K562 (cell line): ENCODE data around the gene FAF2. TPM values are rescaled to one million over a fixed set of nuclear protein-coding genes. Genes with fewer than 3 reads are reported as not detected.

Experiments
- CCNT2 ChIP-seq: IDR thresholded peaks from 2 replicates; pipeline ENCODE4 v1.6.1; 2011; ENCODE audit warnings: borderline replicate concordance, low read depth, mild to moderate bottlenecking, moderate library complexity, mixed read lengths, low read length; ENCODE audit not compliant: insufficient read length; ENCODE audit errors: extremely low read depth
- CEBPG ChIP-seq, 3 experiments: fragments of 200-800 bp in 1 of 3; sonication (Bioruptor generic) in 1 of 3; sonication (generic) in 1 of 3; formaldehyde crosslinking in 1 of 3; IDR thresholded peaks in 2 of 3; conservative IDR thresholded peaks in 1 of 3; 2 replicates each; pipeline versions ENCODE4 v1.6.1 to v1.8.0; 2016 to 2022; ENCODE audit warnings: missing compliant biosample characterization in 2 of 3, missing genetic modification characterization in 2 of 3, mild to moderate bottlenecking in 1 of 3, missing genetic modification reagents in 1 of 3
- GATAD2B ChIP-seq: fragments of 450-650 bp; IDR thresholded peaks from 2 replicates; pipeline ENCODE4 v1.6.1; 2017; ENCODE audit warnings: mild to moderate bottlenecking, borderline replicate concordance
- L3MBTL2 ChIP-seq: fragments of 450-650 bp; IDR thresholded peaks from 2 replicates; pipeline ENCODE4 v1.6.1; 2016; ENCODE audit warnings: mild to moderate bottlenecking, moderate library complexity
- MTA3 ChIP-seq: fragments of 450-650 bp; formaldehyde crosslinking; IDR thresholded peaks from 2 replicates; pipeline ENCODE4 v1.6.1; 2017; ENCODE audit warnings: mild to moderate bottlenecking, borderline replicate concordance
- NONO ChIP-seq, 2 experiments: fragments of 200-400 bp in 1 of 2; fragments of 450-650 bp in 1 of 2; formaldehyde crosslinking in 1 of 2; IDR thresholded peaks; 2 replicates each; pipeline ENCODE4 v1.6.1; 2017; ENCODE audit warnings: low read depth in 2 of 2, mild to moderate bottlenecking in 2 of 2, moderate library complexity in 2 of 2, low read length in 1 of 2
- POLR2A ChIP-seq: fragments of 450-650 bp; conservative IDR thresholded peaks from 2 replicates; pipeline ENCODE4 v1.6.1; 2016
- RAD21 ChIP-seq, 2 experiments: fragments of 250-450 bp in 1 of 2; fragments of 450-650 bp in 1 of 2; sonication (Bioruptor Pico) in 1 of 2; formaldehyde crosslinking in 1 of 2; IDR thresholded peaks in 1 of 2; conservative IDR thresholded peaks in 1 of 2; 2 replicates each; pipeline versions ENCODE4 v1.4.0 to v1.8.0; 2020 to 2022; ENCODE audit warnings: mild to moderate bottlenecking in 2 of 2, moderate library complexity in 1 of 2
- RBM14 ChIP-seq: fragments of 200-400 bp; formaldehyde crosslinking; IDR thresholded peaks from 2 replicates; pipeline ENCODE4 v1.6.1; 2018; ENCODE audit warnings: low read depth, mild to moderate bottlenecking, low read length, moderate library complexity, borderline replicate concordance; ENCODE audit not compliant: insufficient read depth
- SMARCB1 ChIP-seq: IDR thresholded peaks from 2 replicates; pipeline ENCODE4 v1.6.1; 2011; ENCODE audit warnings: improper control_type of control experiment, low read depth; ENCODE audit not compliant: insufficient read length
- SUPT5H ChIP-seq: fragments of 450-650 bp; IDR thresholded peaks from 2 replicates; pipeline ENCODE4 v1.6.1; 2016
- THAP12 ChIP-seq: fragments of 250-450 bp; sonication (Bioruptor Pico); IDR thresholded peaks from 2 replicates; pipeline ENCODE4 v1.9.0; 2021; ENCODE audit warnings: mild to moderate bottlenecking, inconsistent platforms
- ZFP1 ChIP-seq: fragments of 450-650 bp; formaldehyde crosslinking; IDR thresholded peaks from 2 replicates; pipeline ENCODE4 v1.4.0; 2020; ENCODE audit warnings: mild to moderate bottlenecking, mixed read lengths
- ZNF280B ChIP-seq: fragments of 250-450 bp; sonication (Bioruptor Pico); IDR thresholded peaks from 2 replicates; pipeline ENCODE4 v1.5.1; 2021; ENCODE audit warnings: mild to moderate bottlenecking
- polyA plus RNA-seq, 8 experiments: library from polyadenylated mRNA; depleted of rRNA in 4 of 8; stranded (reverse) in 5 of 8; unstranded in 3 of 8; fragments of >200 nt; fragmentation: Nextera tagmentation in 2 of 8; fragmentation: Illumina TruSeq in 1 of 8; extraction: Ambion mirVana in 2 of 8; extraction: Trizol in 1 of 8; gene quantifications; 2 replicates each; pipeline versions ENCODE4 v1.2.1 to v1.2.3, GENCODE V29; 2011 to 2014; ENCODE audit warnings: inconsistent platforms in 1 of 8, missing spikeins in 1 of 8
- total RNA-seq, 7 experiments: library from RNA; depleted of rRNA in 6 of 7; stranded (reverse); fragments of >200 nt in 6 of 7; fragmentation: Illumina TruSeq in 2 of 7; extraction: Trizol in 2 of 7; gene quantifications; 2 replicates each; pipeline versions ENCODE4 v1.2.1 to v1.2.3, GENCODE V29; 2011 to 2021; ENCODE audit warnings: low replicate concordance in 1 of 7
- TF ChIP-seq, protein P1 (sequence below): sonication (generic); formaldehyde crosslinking; IDR thresholded peaks from 2 replicates; pipeline ENCODE4 v1.8.0; 2022; ENCODE audit warnings: missing genetic modification reagents, mild to moderate bottlenecking, borderline replicate concordance
- TF ChIP-seq, protein P2 (sequence below), 2 experiments: IDR thresholded peaks; 2 replicates each; pipeline ENCODE4 v1.6.1; 2011; ENCODE audit warnings: borderline replicate concordance in 1 of 2, control low read depth in 1 of 2, low read depth in 1 of 2, low read length in 1 of 2, mild to moderate bottlenecking in 1 of 2, mixed read lengths in 1 of 2, moderate library complexity in 1 of 2; ENCODE audit not compliant: insufficient read depth in 1 of 2, insufficient read length in 1 of 2, poor library complexity in 1 of 2, severe bottlenecking in 1 of 2; ENCODE audit errors: extremely low read depth in 1 of 2

FAF2 gene
- total and polyA plus RNA-seq, 9 of the 15 experiments (the other 6 are each of a cell fraction or from before 2014, with no cell fraction given), result 25.0 to 44.6 (median 36.1) TPM

- TF ChIP-seq ZNF280B (CRISPR knock-in tag) (no peak), ZFP1 (no peak), GATAD2B (0 out of 2 replicates have a peak, but pooled peaks have one; percentile 81), RBM14 (0 out of 2 replicates have a peak, but pooled peaks have one; percentile 30), SMARCB1 (no peak), SUPT5H (peak; percentile 63; the same call in 1 of the 2 replicates), RAD21 (CRISPR knock-in tag; conservative IDR thresholded peaks at IDR 0.05 in 1 of 2, IDR thresholded peaks at IDR 0.05 in 1 of 2) (peak in 1 of 2 experiments; percentile 57; a peak in 2 of 4 replicates), CEBPG (CRISPR knock-in tag; IDR thresholded peaks at IDR 0.05) (no peak), CEBPG (tag; conservative IDR thresholded peaks at IDR 0.05 in 1 of 2, IDR thresholded peaks at IDR 0.05 in 1 of 2) (no peak), NONO (IDR thresholded peaks at IDR 0.05; ENCODE audit: low read depth in 2 of 2, low read length in 1 of 2) (peak in 1 of 2 experiments; percentile 95; a peak in 3 of 4 replicates), THAP12 (CRISPR knock-in tag) (peak; percentile 37; the same call in 1 of the 2 replicates), CCNT2 (peak; percentile 68), POLR2A (peak; percentile 76), MTA3 (no peak; the same call in 1 of the 2 replicates), L3MBTL2 (0 out of 2 replicates have a peak, but pooled peaks have one; percentile 18)
- TF ChIP-seq, protein P1, sequence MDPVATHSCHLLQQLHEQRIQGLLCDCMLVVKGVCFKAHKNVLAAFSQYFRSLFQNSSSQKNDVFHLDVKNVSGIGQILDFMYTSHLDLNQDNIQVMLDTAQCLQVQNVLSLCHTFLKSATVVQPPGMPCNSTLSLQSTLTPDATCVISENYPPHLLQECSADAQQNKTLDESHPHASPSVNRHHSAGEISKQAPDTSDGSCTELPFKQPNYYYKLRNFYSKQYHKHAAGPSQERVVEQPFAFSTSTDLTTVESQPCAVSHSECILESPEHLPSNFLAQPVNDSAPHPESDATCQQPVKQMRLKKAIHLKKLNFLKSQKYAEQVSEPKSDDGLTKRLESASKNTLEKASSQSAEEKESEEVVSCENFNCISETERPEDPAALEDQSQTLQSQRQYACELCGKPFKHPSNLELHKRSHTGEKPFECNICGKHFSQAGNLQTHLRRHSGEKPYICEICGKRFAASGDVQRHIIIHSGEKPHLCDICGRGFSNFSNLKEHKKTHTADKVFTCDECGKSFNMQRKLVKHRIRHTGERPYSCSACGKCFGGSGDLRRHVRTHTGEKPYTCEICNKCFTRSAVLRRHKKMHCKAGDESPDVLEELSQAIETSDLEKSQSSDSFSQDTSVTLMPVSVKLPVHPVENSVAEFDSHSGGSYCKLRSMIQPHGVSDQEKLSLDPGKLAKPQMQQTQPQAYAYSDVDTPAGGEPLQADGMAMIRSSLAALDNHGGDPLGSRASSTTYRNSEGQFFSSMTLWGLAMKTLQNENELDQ (CRISPR knock-in tag), result no peak
- TF ChIP-seq, protein P2, sequence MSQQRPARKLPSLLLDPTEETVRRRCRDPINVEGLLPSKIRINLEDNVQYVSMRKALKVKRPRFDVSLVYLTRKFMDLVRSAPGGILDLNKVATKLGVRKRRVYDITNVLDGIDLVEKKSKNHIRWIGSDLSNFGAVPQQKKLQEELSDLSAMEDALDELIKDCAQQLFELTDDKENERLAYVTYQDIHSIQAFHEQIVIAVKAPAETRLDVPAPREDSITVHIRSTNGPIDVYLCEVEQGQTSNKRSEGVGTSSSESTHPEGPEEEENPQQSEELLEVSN (IDR thresholded peaks at IDR 0.05; ENCODE audit: borderline replicate concordance in 1 of 2, extremely low read depth in 1 of 2, insufficient read depth in 1 of 2, insufficient read length in 1 of 2, low read depth in 1 of 2, low read length in 1 of 2, poor library complexity in 1 of 2, severe bottlenecking in 1 of 2), result peak; percentile 84 to 97
Observed at GRCh38 chr5:176542596-176543427, 94.6 kb downstream of the FAF2 start (continued).
